ENCODE measurements around the gene PIP5K1A.

PIP5K1A gene

DNA sequence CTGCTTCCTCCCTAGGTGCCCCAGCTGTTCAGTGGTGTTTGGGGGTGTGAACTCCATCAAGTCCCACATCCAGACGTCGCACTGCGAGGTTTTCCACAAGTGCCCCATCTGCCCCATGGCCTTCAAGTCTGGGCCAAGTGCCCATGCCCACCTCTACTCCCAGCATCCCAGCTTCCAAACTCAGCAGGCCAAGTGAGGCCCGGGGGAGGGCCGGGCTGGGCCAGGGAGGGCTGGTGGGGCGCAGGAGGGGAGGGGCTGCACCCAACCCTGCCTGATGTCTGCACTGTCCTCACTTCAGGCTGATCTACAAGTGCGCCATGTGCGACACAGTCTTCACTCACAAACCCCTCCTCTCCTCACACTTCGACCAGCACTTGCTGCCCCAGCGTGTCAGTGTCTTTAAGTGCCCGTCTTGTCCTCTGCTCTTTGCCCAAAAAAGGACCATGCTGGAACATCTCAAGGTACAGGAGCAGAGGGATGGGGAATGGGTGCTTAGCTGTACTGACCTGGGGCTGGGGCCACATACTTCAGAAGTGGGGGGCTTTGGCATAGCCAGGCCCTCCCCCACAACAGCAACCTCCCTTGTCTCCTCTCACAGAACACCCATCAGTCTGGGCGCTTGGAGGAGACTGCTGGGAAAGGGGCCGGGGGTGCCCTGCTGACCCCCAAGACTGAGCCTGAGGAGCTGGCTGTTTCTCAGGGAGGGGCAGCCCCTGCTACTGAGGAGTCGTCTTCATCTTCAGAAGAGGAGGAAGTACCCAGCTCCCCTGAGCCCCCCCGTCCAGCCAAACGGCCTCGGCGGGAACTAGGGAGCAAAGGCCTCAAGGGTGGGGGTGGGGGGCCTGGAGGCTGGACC is 91.0 kb downstream of the PIP5K1A start:
- no peak for DNase-seq (ENCODE audit: low read depth in 2 of 2)

GRCh38 chr1:151289991-151290708 is 91.8 kb downstream of the PIP5K1A start:
- DNase-seq (ENCODE audit: low read depth in 2 of 2): no peak

- DNase-seq (ENCODE audit: low read depth in 2 of 2): no peak
Measured at GRCh38 chr1:151290709-151291303, 92.5 kb downstream of the PIP5K1A start.

- DNase-seq (ENCODE audit: low read depth in 2 of 2): no peak
Measured at GRCh38 chr1:151292207-151293030, 94.1 kb downstream of the PIP5K1A start.

DNA sequence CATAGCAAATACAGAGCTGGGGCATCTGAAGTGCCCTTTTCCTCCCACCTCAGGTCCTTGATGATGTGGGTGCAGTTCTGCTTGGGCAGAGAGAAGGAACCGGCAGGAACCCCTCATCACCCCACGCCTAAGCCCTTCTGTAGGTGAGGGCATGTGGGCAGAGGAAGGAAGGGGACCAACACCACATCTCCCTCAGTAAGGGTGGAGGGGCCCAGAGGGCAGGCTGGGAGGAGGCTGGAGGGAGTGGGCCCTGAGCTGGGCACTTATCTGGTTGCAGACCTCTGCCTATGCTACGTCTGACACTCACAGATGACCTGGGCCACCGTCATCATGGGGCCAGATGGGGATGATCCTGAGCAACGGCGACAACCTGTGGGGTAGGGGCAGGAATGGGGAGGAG is 94.7 kb downstream of the PIP5K1A start:
- no peak for DNase-seq (ENCODE audit: low read depth in 2 of 2)

DNA sequence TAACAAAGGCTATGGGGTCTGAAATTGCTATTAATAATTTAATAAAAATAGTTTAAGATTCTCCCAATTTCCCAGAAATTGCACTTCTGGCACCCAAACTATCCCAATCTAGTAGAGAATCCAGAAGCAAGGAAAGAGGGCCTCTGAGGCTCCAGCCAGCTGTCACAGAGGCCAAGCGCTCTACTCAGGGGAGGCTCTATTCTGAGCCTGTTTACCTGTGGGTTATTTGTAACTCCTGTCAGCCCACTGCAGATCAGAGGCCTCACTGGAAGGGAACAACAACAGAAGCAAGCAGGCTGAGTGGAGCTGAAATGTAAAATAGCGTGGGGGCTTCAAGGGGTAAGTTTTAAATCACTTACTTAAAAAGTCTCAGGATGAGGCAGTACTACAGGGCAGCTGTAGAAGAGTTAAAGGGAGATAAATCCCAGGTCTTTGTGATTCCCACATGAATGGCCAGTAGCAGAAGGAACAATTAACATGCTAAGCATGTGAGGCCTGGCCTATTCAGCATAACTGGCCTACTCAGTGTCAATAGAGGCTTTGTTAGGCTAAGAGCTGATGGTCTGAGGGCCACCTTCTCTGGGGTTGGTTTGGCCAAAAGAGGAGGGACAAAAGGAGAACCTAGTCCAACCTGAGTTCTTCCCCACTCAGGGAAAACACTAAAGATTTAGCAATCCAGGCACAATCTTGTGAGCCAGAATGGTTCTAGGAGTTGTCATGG is 96.5 kb downstream of the PIP5K1A start:
- no peak for DNase-seq (ENCODE audit: low read depth in 2 of 2)
